HG02943 (cell line): ENCODE data around the gene TMEM238.

Experiments
- ATAC-seq: cut with Tn5 transposase; IDR thresholded peaks from one replicate; pipeline ENCODE4 v1.9.1; 2021; ENCODE audit warnings: mild to moderate bottlenecking, low read depth, moderate library complexity; ENCODE audit not compliant: unreplicated experiment

TMEM238 gene

GRCh38 chr19:55360902-55361301 lies 23.2 kb downstream of the TMEM238 start:
- ATAC-seq: no peak

DNA sequence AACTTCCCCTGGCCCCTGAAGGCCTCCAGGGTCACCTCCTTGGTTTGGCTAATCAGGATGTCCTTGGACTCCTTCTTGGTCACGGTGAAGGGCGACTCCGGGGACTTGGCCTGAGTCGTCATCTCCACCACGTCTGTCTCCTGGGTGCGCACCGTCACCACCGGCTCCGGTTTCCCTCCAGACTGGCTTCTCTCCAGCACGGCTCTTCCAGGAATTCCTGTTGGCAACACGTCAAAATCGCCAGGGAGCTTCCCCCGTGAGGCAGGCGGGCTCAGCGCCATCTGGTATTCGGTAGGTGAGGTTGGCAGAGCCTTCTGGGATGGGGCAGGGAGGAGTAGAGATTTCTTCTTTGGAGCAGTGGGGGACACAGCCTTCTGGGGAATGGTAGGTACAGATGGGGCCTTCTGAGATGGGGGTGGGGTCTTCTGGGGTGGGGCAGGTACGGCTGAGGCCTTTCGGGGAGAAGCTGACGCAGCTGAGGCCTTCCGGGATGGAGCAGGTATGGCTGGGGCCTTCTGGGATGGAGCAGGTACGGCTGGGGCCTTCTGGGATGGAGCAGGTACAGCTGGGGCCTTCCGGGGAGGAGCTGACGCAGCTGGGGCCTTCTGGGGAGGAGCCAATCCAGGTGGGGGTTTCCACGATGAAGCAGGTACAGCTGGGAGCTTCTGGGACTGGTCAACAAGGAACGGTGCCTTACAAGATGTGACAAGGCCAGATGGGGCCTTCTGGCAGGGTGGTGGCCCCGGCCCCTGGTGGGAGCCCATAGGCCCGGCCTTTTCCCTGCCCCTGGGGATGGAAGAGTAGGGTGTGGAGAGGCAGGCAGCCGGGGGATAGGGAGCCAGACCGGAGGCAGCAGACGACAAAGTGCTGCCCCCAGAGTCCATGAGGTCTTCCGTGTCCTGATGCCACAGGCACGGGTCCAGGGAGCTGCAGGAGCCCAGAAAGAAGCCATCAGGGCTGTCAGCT lies 24.9 kb downstream of the TMEM238 start:
- ATAC-seq: no peak

DNA sequence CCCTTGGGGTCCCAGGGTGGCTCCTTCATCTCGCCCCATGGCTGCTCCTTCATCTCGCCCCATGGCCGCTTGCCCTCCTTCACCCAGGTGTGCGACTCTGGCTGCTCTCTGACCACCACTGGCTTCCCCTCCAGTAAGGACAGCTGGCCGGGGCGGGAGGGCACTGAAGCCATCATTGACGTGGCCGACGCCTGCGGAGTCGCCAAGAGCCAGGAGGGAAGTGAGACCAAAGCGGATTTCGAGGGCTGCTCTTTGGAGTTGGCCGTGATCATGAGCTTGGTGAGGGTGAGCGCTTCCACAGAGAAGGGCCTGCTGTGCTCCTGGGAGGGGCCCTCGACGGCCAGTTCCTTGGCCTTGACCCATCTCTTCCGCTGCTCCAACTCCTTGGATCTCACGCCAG lies 25.6 kb downstream of the TMEM238 start:
- no peak for ATAC-seq

DNA sequence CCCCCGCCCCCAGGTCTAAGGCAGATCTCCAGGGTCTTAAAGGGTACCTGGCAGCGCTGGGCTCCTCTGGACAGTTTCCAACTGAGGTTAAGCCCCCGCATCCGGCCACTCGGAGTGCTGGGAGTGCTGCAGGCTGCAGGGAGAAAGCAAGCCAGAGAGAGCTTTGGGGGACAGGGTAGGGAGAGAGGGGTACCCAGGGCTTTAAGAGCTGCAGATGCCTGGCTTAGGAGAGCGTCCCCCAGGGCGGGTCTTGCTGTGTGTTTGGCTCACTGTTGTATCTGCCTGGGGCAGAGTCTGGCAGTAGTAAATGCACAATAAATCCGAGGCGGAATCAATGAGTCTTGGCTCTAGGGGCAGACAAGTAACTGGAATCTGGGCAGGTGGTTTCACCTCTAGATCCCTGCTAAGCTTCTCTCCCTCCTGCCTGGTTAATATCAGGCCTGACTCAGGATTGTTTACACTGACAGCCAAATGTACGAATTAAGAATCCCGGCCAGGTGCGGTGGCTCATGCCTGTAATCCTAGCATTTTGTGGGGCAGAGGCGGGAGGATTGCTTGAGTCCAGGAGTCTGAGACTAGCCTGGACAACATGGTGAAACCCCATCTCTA lies 28.8 kb downstream of the TMEM238 start:
- ATAC-seq: no peak

GRCh38 chr19:55354698-55355212 lies 29.3 kb downstream of the TMEM238 start, which contains the start of gene COX6B2:
Gene COX6B2 (minus strand): TSS chr19:55354719. CDS start chr19:55354521, 198 bp downstream.
- no peak for ATAC-seq

GRCh38 chr19:55353803-55354697 lies 30.0 kb downstream of the TMEM238 start:
- no peak for ATAC-seq

DNA sequence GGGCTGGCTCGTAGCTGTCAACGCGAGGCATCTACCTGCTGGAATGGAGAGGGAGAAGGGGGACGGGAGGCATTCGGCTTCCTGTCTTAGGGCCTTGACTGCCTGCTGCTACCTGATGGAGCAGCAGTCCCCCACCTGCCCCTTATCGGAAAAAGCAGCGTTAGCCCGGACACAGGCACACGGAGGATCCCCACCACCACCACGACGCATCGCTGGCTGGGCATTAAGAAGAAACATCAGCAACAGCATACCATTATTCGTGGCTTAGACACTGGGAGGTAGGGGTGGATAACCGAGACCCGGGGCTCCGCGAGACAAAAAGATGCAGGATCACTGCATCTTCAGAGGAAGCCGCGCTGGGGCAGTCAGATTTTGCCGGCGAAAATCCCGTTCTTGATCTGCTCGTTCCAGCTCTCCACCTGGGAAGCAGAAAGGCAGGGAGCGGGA lies 30.7 kb downstream of the TMEM238 start:
- ATAC-seq: no peak

- ATAC-seq: no peak
Measured at GRCh38 chr19:55352549-55353145, 31.4 kb downstream of the TMEM238 start.

- ATAC-seq: no peak
Measured at GRCh38 chr19:55352040-55352439, 32.1 kb downstream of the TMEM238 start.

DNA sequence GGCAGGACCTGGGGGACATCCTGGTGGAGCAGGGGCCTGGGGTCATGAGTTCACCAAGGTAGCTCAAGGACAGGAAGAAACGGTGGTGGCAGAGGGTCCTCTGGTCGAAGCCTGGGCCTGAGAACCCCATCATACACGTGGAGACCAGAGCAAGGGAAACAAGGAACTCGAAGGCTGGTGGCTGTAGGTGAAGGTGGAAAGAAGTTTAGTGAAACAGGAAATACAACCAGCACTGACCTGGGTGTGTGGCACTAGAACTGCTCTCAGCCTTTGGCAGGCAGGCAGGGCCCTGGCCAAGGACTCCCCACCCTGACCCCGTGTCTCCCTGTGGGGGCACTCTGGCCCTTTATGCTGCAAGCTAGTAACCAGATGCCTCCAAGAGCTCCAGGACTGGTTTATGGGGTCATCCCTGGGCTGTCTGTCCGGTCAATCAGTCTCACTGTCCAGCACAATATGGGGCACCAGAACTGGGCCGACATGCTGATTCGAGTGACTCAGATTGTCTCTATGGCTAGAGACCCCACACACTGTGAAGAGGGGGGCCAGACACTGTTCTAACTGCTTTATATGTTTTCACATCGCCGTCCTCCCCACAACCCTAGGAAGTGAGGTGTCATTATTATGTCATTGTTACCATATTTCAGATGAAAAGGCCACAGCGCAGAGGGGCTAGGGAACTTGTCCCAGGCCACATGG lies 33.3 kb downstream of the TMEM238 start:
- no peak for ATAC-seq

DNA sequence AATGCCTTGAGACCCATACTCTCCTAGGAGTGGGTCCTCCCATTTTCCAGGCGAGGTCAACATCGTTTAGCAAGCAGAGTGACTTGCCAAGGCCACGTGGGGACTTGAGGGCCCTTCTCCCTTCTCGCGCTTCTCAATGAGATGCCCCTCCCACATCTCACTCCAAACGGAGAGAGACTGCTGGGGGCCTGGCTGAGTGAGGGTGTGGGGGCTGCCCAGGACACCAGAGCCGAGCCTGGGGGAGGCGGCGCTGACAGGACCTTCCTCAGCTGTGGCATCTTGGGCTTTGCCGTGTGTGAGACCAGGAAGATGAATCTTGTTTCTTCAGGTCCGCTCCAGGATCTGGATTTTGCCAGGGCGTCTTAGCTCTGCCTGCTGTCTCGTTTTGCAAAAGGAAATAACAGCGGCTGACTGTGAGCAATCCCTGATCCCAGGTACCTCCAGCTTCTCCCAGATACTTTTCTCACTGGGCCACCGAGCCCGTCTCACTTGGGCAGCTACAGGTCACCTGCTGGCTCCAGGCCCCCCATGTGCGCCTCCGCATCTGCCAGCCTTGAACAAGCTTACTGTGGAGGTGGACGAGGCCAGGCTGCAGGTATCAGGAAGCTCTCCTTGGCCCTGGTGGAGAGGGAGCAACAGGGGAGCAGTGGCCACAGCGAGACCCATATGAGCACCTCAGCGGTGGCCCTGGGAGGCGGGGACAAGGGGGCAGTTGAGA lies 35.6 kb downstream of the TMEM238 start:
- ATAC-seq: no peak

GRCh38 chr19:55347442-55348009 lies 36.6 kb downstream of the TMEM238 start:
- ATAC-seq: no peak

DNA sequence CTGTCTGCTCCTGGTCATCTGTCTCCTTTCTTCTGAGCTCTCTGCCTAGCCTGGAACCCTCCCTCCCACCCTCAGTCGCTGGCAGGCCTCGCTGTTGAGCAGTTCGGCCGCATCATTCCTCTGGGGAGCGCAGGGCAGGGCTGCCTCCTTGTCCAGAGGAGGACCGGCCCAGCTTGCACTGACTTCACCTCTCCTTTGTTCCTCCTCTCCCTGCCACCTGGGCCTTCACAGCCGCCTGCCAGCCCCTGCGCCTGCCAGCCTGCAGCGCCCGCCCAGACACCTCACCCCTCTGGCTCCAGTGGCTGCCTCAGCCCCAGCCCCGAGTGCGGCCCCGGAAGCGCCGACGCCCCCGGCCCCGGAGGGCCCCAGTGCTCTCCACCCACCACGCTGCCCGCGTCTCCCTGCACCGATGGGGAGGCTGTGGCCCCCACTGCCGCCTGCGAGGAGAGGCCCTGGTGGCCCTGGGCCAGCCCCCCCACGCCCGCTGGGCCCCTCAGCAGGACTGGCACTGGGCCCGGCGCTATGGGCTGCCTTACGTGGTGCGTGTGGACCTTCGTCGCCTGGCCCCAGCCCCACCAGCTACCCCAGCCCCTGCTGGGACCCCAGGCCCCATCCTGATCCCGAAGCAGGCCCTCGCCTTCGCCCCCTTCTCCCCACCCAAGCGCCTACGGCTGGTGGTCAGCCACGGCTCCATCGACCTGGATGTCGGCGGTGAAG lies 37.2 kb downstream of the TMEM238 start:
- no peak for ATAC-seq

- ATAC-seq: no peak
Measured at GRCh38 chr19:55345818-55346724, 38.0 kb downstream of the TMEM238 start.

DNA sequence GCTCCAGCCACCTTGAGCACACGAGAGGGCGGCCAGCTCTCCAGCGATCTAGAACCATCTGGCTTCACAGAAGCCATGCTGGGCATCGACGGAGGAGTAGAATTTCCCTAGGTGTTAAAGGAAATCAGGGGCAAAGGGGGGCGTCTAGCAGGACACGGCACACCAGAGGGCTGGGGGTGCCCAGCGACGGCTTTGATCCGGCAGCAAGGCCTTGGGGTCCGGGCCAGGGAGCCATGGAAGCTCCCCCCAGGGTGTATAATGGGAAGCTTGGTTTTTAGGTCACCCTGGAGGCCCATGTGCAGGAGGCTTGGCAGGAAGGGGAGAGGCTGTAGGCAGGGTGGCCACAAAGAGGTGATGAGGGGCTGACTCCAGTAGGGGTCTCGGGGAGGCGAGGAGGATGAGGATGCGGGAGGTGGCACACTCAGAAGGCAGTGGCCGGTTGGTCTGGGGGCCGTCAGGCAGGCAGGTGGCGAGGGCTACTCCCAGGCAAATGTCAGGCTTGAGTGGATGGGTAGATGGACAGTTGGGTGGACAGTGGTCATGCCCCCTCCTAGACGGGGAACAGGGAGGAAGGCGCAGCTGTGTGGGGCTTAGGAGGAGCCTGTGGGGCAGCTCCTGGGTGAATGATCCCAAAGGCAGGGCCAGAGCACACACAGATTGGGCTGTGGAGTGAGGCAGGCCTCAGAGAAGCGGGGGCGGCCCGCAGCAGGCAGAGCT lies 38.8 kb downstream of the TMEM238 start:
- ATAC-seq: no peak

GRCh38 chr19:55344444-55344843 lies 39.6 kb downstream of the TMEM238 start:
- ATAC-seq: no peak
